ENCODE data around the gene TNS2. TPM values are rescaled to one million over a fixed set of nuclear protein-coding genes. Genes with fewer than 3 reads are reported as not detected.

Gene TNS2
- total RNA-seq, 1 donor from 2014 or later: 18.3 TPM

GRCh38 chr12:53042607-53043454 lies 7.0 kb upstream of the TNS2 start:
- DNase-seq (ENCODE audit: low read depth in 2 of 2): no peak

- peak in 1 of 2 donors; percentile 17 for DNase-seq (ENCODE audit: low read depth in 2 of 2)
Observed at GRCh38 chr12:53044052-53044581, 5.7 kb upstream of the TNS2 start.

GRCh38 chr12:53044896-53045695 lies 4.8 kb upstream of the TNS2 start:
- no peak for DNase-seq (ENCODE audit: low read depth in 2 of 2)

GRCh38 chr12:53045696-53046045 lies 4.2 kb upstream of the TNS2 start:
- DNase-seq (ENCODE audit: low read depth in 2 of 2): peak in 1 of 2 donors; percentile 10

- DNase-seq (ENCODE audit: low read depth in 2 of 2): peak; percentile 40 to 67
Observed at GRCh38 chr12:53046655-53047220, 3.1 kb upstream of the TNS2 start.

- DNase-seq (ENCODE audit: low read depth in 2 of 2): peak; percentile 42 to 71
Observed at GRCh38 chr12:53047221-53048032, 2.4 kb upstream of the TNS2 start.

GRCh38 chr12:53048033-53048779 lies 1.7 kb upstream of the TNS2 start:
- DNase-seq (ENCODE audit: low read depth in 2 of 2): peak; percentile 33 to 42

GRCh38 chr12:53048780-53049401 lies 974 bp upstream of the TNS2 start:
- peak in 1 of 2 donors; percentile 53 for DNase-seq (ENCODE audit: low read depth in 2 of 2)

- DNase-seq (ENCODE audit: low read depth in 2 of 2): no peak
Observed at GRCh38 chr12:53050426-53051057, 677 bp downstream of the TNS2 start.

GRCh38 chr12:53051058-53051880 lies 1.4 kb downstream of the TNS2 start:
- DNase-seq (ENCODE audit: low read depth in 2 of 2): peak; percentile 78 to 85

GRCh38 chr12:53051881-53052412 lies 2.1 kb downstream of the TNS2 start:
- DNase-seq (ENCODE audit: low read depth in 2 of 2): no peak

- peak; percentile 46 to 86 for DNase-seq (ENCODE audit: low read depth in 2 of 2)
Observed at GRCh38 chr12:53052419-53053217, 2.8 kb downstream of the TNS2 start.

- DNase-seq (ENCODE audit: low read depth in 2 of 2): peak in 1 of 2 donors; percentile 55
Observed at GRCh38 chr12:53053218-53054111, 3.6 kb downstream of the TNS2 start.

- peak; percentile 90 to 95 for DNase-seq (ENCODE audit: low read depth in 2 of 2)
Observed at GRCh38 chr12:53054112-53054878, 4.4 kb downstream of the TNS2 start.

- DNase-seq (ENCODE audit: low read depth in 2 of 2): no peak
Observed at GRCh38 chr12:53055471-53056266, 5.8 kb downstream of the TNS2 start.
